ENCODE data around the gene NFASC.

NFASC gene

GRCh38 chr1:204988196-204988595 lies 117.5 kb downstream of the NFASC start:
- DNase-seq = no peak

DNA sequence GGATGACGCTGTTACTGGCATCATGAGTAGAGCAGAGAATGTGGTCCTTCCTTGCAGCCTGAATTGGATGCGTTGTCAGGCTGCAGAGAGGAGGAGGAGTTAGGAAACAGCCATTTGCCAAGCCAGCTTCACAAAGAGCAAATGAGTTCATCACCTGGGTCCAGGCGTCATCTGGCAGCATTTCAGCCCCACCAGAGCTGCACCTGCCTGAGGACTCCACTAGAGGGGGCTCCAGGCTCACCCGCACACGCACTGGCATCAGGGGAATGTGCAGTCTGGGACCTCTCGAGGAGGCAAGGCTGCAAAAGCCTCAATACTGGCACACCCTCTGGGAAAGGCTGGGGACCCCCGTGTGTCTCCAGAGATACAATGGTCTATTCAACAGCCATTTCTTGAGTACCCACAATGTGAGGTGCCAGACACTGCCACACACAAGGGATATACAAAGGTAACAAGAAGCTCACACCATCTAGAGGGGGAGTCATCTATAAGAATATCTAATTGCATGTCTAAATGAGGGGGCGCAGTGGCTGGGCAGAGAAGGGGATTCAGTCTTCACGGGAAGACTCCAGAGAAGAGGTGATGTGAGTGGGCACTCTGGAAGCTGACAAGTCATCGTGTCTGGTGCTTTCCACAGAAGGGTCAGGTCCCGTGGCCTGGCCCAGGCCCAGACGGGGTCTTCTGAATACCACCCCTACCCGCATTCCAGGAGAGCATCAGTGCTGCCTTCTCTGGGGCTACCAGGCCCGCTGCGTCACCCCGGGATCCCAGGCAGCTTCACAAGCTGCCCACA lies 118.8 kb downstream of the NFASC start:
- DNase-seq = peak; percentile 70

- no peak for DNase-seq
Observed at GRCh38 chr1:204990059-204990664, 119.5 kb downstream of the NFASC start.

GRCh38 chr1:204990721-204991341 lies 120.2 kb downstream of the NFASC start:
- DNase-seq = no peak

DNA sequence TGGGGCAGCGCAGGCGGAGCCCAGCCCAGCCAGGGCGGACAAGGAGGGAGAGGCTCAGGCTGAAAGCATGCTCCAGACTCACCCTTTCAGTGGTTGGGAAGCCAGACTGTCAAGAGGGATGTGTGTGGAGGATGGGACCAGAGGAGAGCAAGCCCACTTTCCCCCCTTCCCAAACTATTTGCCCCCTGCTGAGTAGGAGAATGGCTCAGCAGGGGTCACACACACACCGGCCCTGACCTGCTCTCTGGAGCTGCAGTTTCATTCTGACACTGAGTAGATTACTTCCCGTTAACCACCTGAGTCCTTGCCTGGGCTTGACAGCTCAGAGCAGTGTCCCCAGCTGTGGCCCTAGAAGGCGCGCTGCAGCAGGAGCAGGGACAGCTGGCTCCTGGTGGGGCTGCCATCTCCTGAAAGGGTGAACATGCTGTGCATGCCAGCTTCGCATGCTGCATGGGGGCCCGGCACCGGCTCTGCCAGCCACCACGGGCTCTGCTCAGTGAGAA lies 120.7 kb downstream of the NFASC start:
- DNase-seq = no peak

DNA sequence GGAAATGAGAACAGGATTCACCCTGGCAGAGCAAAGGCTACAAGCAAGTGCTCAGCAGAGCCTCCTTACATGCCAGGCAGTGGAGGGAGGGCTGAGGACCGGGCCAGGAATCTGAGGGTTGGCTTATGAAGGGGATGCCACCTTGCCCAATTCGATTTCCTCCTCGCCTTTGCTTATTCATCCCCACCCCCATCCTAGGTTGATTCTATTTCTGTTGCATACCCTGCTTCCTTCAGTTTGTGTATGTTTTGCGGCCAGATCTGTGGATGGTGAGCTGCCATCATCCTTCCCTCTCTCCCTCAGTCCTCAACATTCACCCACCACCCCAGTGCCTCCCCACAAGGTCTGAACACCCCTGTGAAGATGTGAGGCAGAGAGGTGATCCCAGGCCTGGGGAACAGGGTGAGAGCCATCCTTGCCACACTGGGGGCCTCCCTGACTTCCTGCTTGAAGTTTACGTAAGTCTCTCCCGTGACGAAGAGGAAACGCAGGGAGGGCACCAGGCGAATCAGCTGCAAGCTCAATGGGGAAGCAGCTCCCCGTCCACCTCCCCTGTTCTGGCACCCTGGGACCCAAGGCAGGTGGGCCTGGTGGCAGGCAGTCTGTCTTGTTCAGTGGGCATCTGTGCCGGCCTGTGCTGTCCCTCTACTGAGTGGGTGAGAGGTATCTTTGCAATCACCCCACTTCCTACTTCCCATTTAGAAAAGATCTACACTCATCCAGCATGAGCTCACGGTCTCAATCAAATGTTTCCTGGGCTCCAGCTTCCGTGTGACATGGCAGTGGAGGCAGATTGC lies 121.7 kb downstream of the NFASC start:
- DNase-seq = no peak

DNA sequence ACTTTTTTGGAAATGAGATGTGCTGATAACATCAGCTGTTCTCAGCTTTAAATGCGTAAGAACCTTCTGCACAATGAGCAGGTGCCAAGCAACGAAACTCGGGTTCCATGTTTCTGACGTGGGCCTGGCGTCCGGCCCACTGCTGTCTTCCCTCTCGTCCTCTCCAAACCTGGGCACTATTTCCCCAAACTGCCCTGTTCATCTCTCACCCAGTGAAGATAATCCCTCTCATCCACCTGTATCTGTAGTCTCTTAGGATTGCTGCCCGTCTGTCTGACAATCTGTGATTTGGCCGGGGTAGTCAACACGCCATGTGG lies 122.3 kb downstream of the NFASC start:
- no peak for DNase-seq

GRCh38 chr1:204994086-204994862 lies 123.6 kb downstream of the NFASC start:
- no peak for DNase-seq

- no peak for DNase-seq
Observed at GRCh38 chr1:204996981-204997380, 126.3 kb downstream of the NFASC start.

GRCh38 chr1:204997591-204998355 lies 127.1 kb downstream of the NFASC start:
- no peak for DNase-seq

DNA sequence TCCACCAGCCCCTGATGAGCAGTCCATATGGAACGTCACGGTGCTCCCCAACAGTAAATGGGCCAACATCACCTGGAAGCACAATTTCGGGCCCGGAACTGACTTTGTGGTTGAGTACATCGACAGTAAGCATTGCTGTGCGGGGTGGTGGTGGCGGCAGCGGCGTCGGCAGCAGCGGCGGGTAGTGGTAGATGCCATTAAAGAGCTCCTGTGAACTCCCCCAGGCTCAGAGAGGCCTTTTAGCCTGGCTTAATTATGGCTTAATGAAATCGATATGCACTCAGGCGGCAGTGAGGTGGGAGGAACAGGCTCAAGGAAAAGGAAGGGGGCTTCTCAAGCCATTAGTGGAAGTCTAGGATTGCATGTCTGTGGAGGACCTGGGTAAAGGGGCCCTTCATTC lies 130.5 kb downstream of the NFASC start:
- no peak for DNase-seq

GRCh38 chr1:205002705-205003104 lies 132.0 kb downstream of the NFASC start:
- DNase-seq = no peak

GRCh38 chr1:205003358-205004131 lies 132.9 kb downstream of the NFASC start:
- no peak for DNase-seq

GRCh38 chr1:205004351-205004750 lies 133.7 kb downstream of the NFASC start:
- no peak for DNase-seq

DNA sequence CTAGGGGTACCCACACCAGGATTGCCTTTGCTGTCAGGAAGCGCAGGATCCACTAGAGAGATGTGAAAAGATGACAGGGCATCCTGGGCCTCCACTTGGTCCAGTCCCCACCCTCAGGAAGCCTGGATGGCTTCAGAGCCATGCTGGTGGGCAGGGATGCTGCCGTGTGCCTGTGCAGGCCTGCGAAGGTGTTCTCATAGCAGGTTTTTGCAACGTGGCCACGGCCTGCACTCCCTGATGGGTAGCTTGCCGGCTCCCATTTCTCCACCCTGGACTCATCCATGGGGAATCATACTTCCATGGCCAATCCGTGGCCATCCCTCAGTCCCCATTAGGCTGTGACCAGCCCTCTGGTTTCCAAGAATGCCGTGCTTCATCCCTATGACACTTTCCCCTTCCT lies 138.2 kb downstream of the NFASC start:
- DNase-seq = no peak

DNA sequence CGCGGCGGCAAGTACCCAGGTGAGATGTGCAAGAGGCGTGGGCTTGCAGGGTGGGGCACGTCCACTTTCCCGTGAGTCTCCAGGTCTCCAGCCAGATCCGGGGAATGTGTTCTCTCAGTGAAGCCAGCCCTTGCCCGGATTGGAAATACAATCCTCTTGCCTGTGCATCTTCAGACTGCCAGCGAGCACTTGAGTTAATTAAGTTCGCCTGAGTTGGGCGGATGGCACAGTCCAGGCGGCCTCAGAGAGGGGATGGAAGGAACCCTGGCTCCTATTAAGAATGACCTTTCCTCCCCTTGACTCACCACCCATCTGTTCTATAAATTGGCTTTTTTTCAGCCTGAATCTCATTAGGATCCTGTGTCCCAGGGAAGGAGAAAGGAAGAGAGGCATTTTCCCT lies 139.0 kb downstream of the NFASC start:
- no peak for DNase-seq

GRCh38 chr1:205012391-205013140 lies 141.9 kb downstream of the NFASC start:
- no peak for DNase-seq

- no peak for DNase-seq
Observed at GRCh38 chr1:205013683-205014367, 143.2 kb downstream of the NFASC start.

DNA sequence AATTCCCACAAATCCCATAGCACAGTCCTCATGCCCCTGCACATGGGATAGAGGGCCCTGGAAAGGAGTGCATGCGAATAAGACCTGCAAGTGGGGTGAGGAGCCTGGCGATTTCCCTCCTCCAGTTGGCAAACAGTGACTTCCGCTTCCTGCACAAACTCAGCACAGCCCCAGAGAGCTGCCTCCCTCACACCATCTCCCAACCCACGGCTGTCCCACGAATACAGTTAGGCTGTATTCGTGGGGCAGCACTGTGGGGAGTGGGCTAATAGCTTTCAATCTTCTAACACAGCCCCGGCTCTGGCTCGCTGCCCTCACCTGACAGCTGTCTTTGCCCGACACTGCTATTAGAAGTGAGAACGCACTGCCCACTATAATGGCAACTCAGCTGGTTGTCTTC lies 144.1 kb downstream of the NFASC start:
- DNase-seq = no peak

GRCh38 chr1:205015241-205015640 lies 144.6 kb downstream of the NFASC start:
- DNase-seq = no peak
